Upper lobe of left lung (tissue), 4 donors: Measurements from ENCODE around the gene ITGA5.

Experiments used
- EP300 ChIP-seq, 4 donors: sonication (generic); formaldehyde crosslinking; IDR thresholded peaks; one replicate each; pipeline ENCODE4 v1.5.1; 2017; ENCODE audit warnings: antibody characterized with exemption in 4 of 4, control low read depth in 2 of 4
- POLR2A ChIP-seq, 4 donors: fragments of 450-650 bp; IDR thresholded peaks; one replicate each; pipeline ENCODE4 v1.5.1; 2016 to 2017; ENCODE audit warnings: antibody characterized with exemption in 4 of 4, mild to moderate bottlenecking in 2 of 4
- POLR2AphosphoS5 ChIP-seq, 2 donors: sonication (generic); formaldehyde crosslinking; IDR thresholded peaks; one replicate each; pipeline ENCODE4 v1.5.1; 2017; ENCODE audit warnings: antibody characterized with exemption in 2 of 2

GRCh38 chr12:54371328-54372112 lies 47.5 kb downstream of the ITGA5 start:
- TF ChIP-seq POLR2A (IDR thresholded peaks at IDR 0.05) (no peak), EP300 (IDR thresholded peaks at IDR 0.05) (no peak), POLR2AphosphoS5 (IDR thresholded peaks at IDR 0.05) (no peak)
